HT1080 (cell line): ENCODE data around the gene JAG2. TPM values are rescaled to one million over a fixed set of nuclear protein-coding genes. Genes with fewer than 3 reads are reported as not detected.

Experiments used
- DNase-seq: peaks from one replicate; pipeline ENCODE4 v3.0.0-alpha.2; 2015; ENCODE audit warnings: low read depth
- total RNA-seq: library from RNA; depleted of rRNA; stranded (reverse); fragments of >200 nt; shearing (Covaris generic); gene quantifications from 2 replicates; pipeline ENCODE4 v1.2.3, GENCODE V29; 2014

Gene JAG2
- total RNA-seq, 1 experiment from 2014 or later, result 0.48 TPM

- no peak for DNase-seq
These were observed 15.8 kb downstream of the JAG2 start for GRCh38 chr14:105152794-105153241.

- DNase-seq, result no peak
These were observed 16.5 kb downstream of the JAG2 start for GRCh38 chr14:105151838-105152793.

- DNase-seq, result no peak
These were observed 17.3 kb downstream of the JAG2 start for GRCh38 chr14:105151084-105151837.

- DNase-seq, result no peak
These were observed 18.1 kb downstream of the JAG2 start for GRCh38 chr14:105150368-105151083.

- no peak for DNase-seq
These were observed 18.6 kb downstream of the JAG2 start for GRCh38 chr14:105150026-105150367.

GRCh38 chr14:105149146-105149781 lies 19.3 kb downstream of the JAG2 start:
- DNase-seq, result no peak

- no peak for DNase-seq
These were observed 19.9 kb downstream of the JAG2 start for GRCh38 chr14:105148604-105149145.

GRCh38 chr14:105147671-105148603 lies 20.6 kb downstream of the JAG2 start:
- no peak for DNase-seq

GRCh38 chr14:105146976-105147635 lies 21.5 kb downstream of the JAG2 start:
- no peak for DNase-seq

GRCh38 chr14:105146181-105146975 lies 22.2 kb downstream of the JAG2 start:
- no peak for DNase-seq

GRCh38 chr14:105145381-105146180 lies 23.0 kb downstream of the JAG2 start:
- DNase-seq, result no peak

GRCh38 chr14:105144666-105145380 lies 23.8 kb downstream of the JAG2 start:
- DNase-seq, result no peak

GRCh38 chr14:105144026-105144665 lies 24.4 kb downstream of the JAG2 start:
- no peak for DNase-seq

- DNase-seq, result no peak
These were observed 25.0 kb downstream of the JAG2 start for GRCh38 chr14:105143451-105144025.

- no peak for DNase-seq
These were observed 25.7 kb downstream of the JAG2 start for GRCh38 chr14:105142651-105143450.
